Measurements from ENCODE around the gene KDF1. TPM values are rescaled to one million over a fixed set of nuclear protein-coding genes. Genes with fewer than 3 reads are reported as not detected.
A peak's percentile ranks its signal among the peaks of the same experiment; 100 is the strongest.

Gene KDF1
- total and polyA plus RNA-seq, 2 of the 13 experiments (the other 11 are each of a cell fraction or from before 2014, with no cell fraction given) = 1.9 to 4.9 TPM

DNA sequence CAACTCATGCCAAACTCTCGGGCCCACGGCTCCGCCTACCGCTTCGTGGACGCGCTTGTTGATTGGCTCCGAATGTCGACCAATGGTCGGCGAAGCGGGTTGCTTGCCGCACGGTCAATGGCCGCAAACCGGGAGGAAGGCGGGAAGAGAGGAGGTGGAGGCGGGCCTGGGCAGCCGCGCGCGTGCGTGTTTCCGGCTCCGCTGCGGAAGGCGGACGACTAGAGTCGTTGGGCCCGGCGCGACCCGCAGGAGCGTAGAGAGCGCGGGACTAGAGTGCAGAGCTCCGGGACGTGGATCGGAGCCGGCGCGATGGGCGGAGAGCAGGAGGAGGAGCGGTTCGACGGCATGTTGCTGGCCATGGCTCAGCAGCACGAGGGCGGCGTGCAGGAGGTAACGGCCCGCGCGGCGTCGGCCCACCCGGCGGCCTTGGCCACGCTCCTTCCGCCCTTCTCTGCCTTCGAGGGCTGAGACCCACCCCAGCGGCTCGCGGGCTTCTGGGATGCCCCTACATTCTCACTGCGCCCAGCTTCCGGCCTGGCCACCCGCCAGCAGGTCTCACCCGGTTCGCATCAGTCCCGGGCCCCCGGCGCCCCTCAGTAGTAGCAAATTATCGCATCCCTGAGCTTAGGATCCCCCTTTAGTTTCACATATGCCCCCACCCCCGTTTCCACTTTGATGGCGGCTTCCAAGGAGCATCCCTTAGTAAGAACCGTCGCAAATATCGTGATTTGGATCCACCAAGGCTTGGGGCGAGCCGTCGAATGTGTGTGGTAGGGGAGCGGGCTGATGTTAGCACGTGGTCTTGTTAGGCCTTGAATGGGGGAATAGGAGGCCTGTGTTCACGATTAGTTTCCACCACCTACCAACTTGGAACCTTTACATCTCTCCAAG, 38.5 kb downstream of the KDF1 start, which contains the start of gene NUDC (continued):
- TF ChIP-seq, protein P1, sequence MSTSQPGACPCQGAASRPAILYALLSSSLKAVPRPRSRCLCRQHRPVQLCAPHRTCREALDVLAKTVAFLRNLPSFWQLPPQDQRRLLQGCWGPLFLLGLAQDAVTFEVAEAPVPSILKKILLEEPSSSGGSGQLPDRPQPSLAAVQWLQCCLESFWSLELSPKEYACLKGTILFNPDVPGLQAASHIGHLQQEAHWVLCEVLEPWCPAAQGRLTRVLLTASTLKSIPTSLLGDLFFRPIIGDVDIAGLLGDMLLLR (CRISPR knock-in tag; IDR thresholded peaks at IDR 0.05) = peak; percentile 94; the same call in 1 of the 2 replicates
- TF ChIP-seq POLR2G (IDR thresholded peaks at IDR 0.05; ENCODE audit: low read depth, low read length) (peak; percentile 89), REL (CRISPR knock-in tag; conservative IDR thresholded peaks at IDR 0.05) (peak; percentile 95), CBX2 (IDR thresholded peaks at IDR 0.05; ENCODE audit: low read depth, low read length) (no peak), CBX2 (CRISPR knock-in tag; IDR thresholded peaks at IDR 0.05; ENCODE audit: low read depth) (no peak), ZNF431 (CRISPR knock-in tag; IDR thresholded peaks at IDR 0.05; ENCODE audit: borderline replicate concordance, low read depth) (peak; percentile 53; the same call in 1 of the 2 replicates), NFYB (CRISPR knock-in tag; IDR thresholded peaks at IDR 0.05) (peak; percentile 94), ZBTB14 (CRISPR knock-in tag; IDR thresholded peaks at IDR 0.05) (no peak; the same call in 1 of the 2 replicates), ERF (CRISPR knock-in tag; IDR thresholded peaks at IDR 0.05) (peak; percentile 55; the same call in 1 of the 2 replicates), ZFP90 (CRISPR knock-in tag; IDR thresholded peaks at IDR 0.05; ENCODE audit: borderline replicate concordance) (no peak), PTBP1 (IDR thresholded peaks at IDR 0.05; ENCODE audit: low read depth, low read length, poor library complexity, severe bottlenecking) (no peak), ZMYM3 (CRISPR knock-in tag; IDR thresholded peaks at IDR 0.05) (no peak), MXI1 (IDR thresholded peaks at IDR 0.05; ENCODE audit: borderline replicate concordance, low read depth, low read length) (peak; percentile 73; the same call in 1 of the 3 replicates), ZNF430 (CRISPR knock-in tag; IDR thresholded peaks at IDR 0.05) (peak; percentile 93), CCAR2 (optimal IDR thresholded peaks at IDR 0.05; ENCODE audit: low read depth, low read length) (no peak), ZSCAN21 (CRISPR knock-in tag; IDR thresholded peaks at IDR 0.05; ENCODE audit: borderline replicate concordance) (peak; percentile 55; the same call in 1 of the 2 replicates), PHF8 (CRISPR knock-in tag; IDR thresholded peaks at IDR 0.05) (peak; percentile 91), ARNT2 (CRISPR knock-in tag; IDR thresholded peaks at IDR 0.05; ENCODE audit: low read depth) (peak; percentile 79), ZBTB37 (CRISPR knock-in tag; IDR thresholded peaks at IDR 0.05) (no peak), FOSL2 (CRISPR knock-in tag; IDR thresholded peaks at IDR 0.05) (no peak), E2F2 (CRISPR knock-in tag; IDR thresholded peaks at IDR 0.05; ENCODE audit: borderline replicate concordance) (peak; percentile 82; the same call in 1 of the 2 replicates), HNRNPL (IDR thresholded peaks at IDR 0.05; ENCODE audit: low read depth, low read length) (no peak)
- TF ChIP-seq, protein P2, sequence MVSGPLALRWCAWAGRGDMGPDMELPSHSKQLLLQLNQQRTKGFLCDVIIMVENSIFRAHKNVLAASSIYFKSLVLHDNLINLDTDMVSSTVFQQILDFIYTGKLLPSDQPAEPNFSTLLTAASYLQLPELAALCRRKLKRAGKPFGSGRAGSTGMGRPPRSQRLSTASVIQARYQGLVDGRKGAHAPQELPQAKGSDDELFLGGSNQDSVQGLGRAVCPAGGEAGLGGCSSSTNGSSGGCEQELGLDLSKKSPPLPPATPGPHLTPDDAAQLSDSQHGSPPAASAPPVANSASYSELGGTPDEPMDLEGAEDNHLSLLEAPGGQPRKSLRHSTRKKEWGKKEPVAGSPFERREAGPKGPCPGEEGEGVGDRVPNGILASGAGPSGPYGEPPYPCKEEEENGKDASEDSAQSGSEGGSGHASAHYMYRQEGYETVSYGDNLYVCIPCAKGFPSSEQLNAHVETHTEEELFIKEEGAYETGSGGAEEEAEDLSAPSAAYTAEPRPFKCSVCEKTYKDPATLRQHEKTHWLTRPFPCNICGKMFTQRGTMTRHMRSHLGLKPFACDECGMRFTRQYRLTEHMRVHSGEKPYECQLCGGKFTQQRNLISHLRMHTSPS (CRISPR knock-in tag; IDR thresholded peaks at IDR 0.05; ENCODE audit: low read depth) = no peak; the same call in none of the 2 replicates
